Measurements from ENCODE around the gene LSM3.

The LSM3 gene

GRCh38 chr3:14178247-14179113 is at the start of gene LSM3, which contains the start of gene XPC:
Gene LSM3 (plus strand): TSS chr3:14178817. CDS start chr3:14178861, 44 bp downstream.
Gene XPC (minus strand): TSS chr3:14178601. CDS start chr3:14178568, 33 bp downstream.
- DNase-seq (ENCODE audit: low read depth) = peak; percentile 98

GRCh38 chr3:14129296-14129695 is 49.3 kb upstream of the LSM3 start:
- no peak for DNase-seq (ENCODE audit: low read depth)

GRCh38 chr3:14130230-14130629 is 48.4 kb upstream of the LSM3 start:
- DNase-seq (ENCODE audit: low read depth) = no peak

- no peak for DNase-seq (ENCODE audit: low read depth)
Observed at GRCh38 chr3:14130707-14131106, 47.9 kb upstream of the LSM3 start.

- DNase-seq (ENCODE audit: low read depth) = no peak
Observed at GRCh38 chr3:14131134-14131533, 47.5 kb upstream of the LSM3 start.

GRCh38 chr3:14132120-14132519 is 46.5 kb upstream of the LSM3 start:
- no peak for DNase-seq (ENCODE audit: low read depth)

GRCh38 chr3:14132689-14133088 is 45.9 kb upstream of the LSM3 start:
- DNase-seq (ENCODE audit: low read depth) = no peak

- DNase-seq (ENCODE audit: low read depth) = no peak
Observed at GRCh38 chr3:14133188-14133800, 45.3 kb upstream of the LSM3 start.

- DNase-seq (ENCODE audit: low read depth) = no peak
Observed at GRCh38 chr3:14133876-14134275, 44.7 kb upstream of the LSM3 start.

GRCh38 chr3:14134291-14134690 is 44.3 kb upstream of the LSM3 start:
- DNase-seq (ENCODE audit: low read depth) = no peak

GRCh38 chr3:14135581-14135980 is 43.0 kb upstream of the LSM3 start:
- DNase-seq (ENCODE audit: low read depth) = no peak

GRCh38 chr3:14137004-14137403 is 41.6 kb upstream of the LSM3 start:
- no peak for DNase-seq (ENCODE audit: low read depth)

GRCh38 chr3:14137445-14137844 is 41.2 kb upstream of the LSM3 start:
- DNase-seq (ENCODE audit: low read depth) = no peak

- no peak for DNase-seq (ENCODE audit: low read depth)
Observed at GRCh38 chr3:14138109-14138877, 40.3 kb upstream of the LSM3 start.

GRCh38 chr3:14138878-14139655 is 39.5 kb upstream of the LSM3 start:
- no peak for DNase-seq (ENCODE audit: low read depth)

- DNase-seq (ENCODE audit: low read depth) = no peak
Observed at GRCh38 chr3:14139771-14140170, 38.8 kb upstream of the LSM3 start.

- no peak for DNase-seq (ENCODE audit: low read depth)
Observed at GRCh38 chr3:14140668-14141067, 37.9 kb upstream of the LSM3 start.

GRCh38 chr3:14141144-14141543 is 37.5 kb upstream of the LSM3 start:
- no peak for DNase-seq (ENCODE audit: low read depth)

- DNase-seq (ENCODE audit: low read depth) = peak; percentile 25
Observed at GRCh38 chr3:14141602-14142341, 36.8 kb upstream of the LSM3 start.

GRCh38 chr3:14142567-14143270 is 35.9 kb upstream of the LSM3 start:
- DNase-seq (ENCODE audit: low read depth) = no peak

Measured in amniotic epithelial cell (primary cell).